Lower leg skin (tissue), 3 donors: ENCODE measurements around the gene PRAME.

Source experiments
- POLR2A ChIP-seq, 2 donors: fragments of 450-650 bp; IDR thresholded peaks; one replicate each; pipeline ENCODE4 v1.6.1; 2016 to 2017; ENCODE audit warnings: antibody characterized with exemption in 2 of 2, mild to moderate bottlenecking in 1 of 2, moderate library complexity in 1 of 2
- TF ChIP-seq, protein P1 (sequence below), 3 donors: fragments of 450-650 bp; IDR thresholded peaks; one replicate each; pipeline ENCODE4 v1.5.1; 2016; ENCODE audit warnings: antibody characterized with exemption in 3 of 3, mild to moderate bottlenecking in 3 of 3, moderate library complexity in 2 of 3

DNA sequence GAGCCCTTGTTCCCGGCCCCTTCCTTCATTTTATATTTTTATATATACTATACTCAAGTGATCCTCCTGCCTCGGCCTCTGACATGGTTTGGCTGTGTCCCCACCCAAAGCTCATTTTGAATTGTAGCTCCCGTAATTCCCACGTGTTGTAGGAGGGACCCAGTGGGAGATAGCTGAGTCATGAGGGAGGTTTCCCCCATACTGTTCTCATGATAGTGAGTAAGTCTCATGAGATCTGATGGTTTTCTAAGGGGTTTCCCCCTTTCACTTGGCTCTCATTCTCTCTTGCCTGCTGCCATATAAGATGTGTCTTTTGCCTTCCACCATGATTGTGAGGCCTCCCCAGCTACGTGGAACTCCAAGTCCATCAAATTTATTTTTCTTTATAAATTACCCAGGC, 31.8 kb downstream of the PRAME start:
- TF ChIP-seq POLR2A (IDR thresholded peaks at IDR 0.05), result no peak
- TF ChIP-seq, protein P1, sequence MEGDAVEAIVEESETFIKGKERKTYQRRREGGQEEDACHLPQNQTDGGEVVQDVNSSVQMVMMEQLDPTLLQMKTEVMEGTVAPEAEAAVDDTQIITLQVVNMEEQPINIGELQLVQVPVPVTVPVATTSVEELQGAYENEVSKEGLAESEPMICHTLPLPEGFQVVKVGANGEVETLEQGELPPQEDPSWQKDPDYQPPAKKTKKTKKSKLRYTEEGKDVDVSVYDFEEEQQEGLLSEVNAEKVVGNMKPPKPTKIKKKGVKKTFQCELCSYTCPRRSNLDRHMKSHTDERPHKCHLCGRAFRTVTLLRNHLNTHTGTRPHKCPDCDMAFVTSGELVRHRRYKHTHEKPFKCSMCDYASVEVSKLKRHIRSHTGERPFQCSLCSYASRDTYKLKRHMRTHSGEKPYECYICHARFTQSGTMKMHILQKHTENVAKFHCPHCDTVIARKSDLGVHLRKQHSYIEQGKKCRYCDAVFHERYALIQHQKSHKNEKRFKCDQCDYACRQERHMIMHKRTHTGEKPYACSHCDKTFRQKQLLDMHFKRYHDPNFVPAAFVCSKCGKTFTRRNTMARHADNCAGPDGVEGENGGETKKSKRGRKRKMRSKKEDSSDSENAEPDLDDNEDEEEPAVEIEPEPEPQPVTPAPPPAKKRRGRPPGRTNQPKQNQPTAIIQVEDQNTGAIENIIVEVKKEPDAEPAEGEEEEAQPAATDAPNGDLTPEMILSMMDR (IDR thresholded peaks at IDR 0.05), result no peak
